SK-N-SH (cell line): ENCODE measurements around the gene GPR32.

Experiments used
- EP300 ChIP-seq, 2 experiments: IDR thresholded peaks; 2 replicates each; pipeline versions ENCODE4 v1.4.0 to v1.6.1; 2012; ENCODE audit warnings: borderline replicate concordance in 1 of 2, low read depth in 1 of 2, low read length in 1 of 2
- MAX ChIP-seq: IDR thresholded peaks from 2 replicates; pipeline ENCODE4 v1.4.0; 2012; ENCODE audit warnings: low read depth
- MEF2A ChIP-seq: IDR thresholded peaks from 2 replicates; pipeline ENCODE4 v1.4.0; 2012; ENCODE audit warnings: low read depth, borderline replicate concordance
- MXI1 ChIP-seq: IDR thresholded peaks from 2 replicates; pipeline ENCODE4 v1.6.1; 2012; ENCODE audit warnings: mild to moderate bottlenecking, low read depth, low read length, improper control_type of control experiment
- NFIC ChIP-seq: IDR thresholded peaks from 2 replicates; pipeline ENCODE4 v1.4.0; 2012; ENCODE audit warnings: borderline replicate concordance
- POLR2AphosphoS5 ChIP-seq: IDR thresholded peaks from 2 replicates; pipeline ENCODE4 v1.6.1; 2012; ENCODE audit warnings: low read depth, low read length

- TF ChIP-seq NFIC: no peak
- TF ChIP-seq EP300 (IDR thresholded peaks at IDR 0.05; ENCODE audit: borderline replicate concordance in 1 of 2, low read depth in 1 of 2, low read length in 1 of 2): no peak
- TF ChIP-seq MAX: no peak
- TF ChIP-seq MXI1: no peak
- TF ChIP-seq MEF2A: no peak
- no peak for TF ChIP-seq POLR2AphosphoS5
These were observed 50.4 kb downstream of the GPR32 start for GRCh38 chr19:50820549-50821247.
